ENCODE data around the gene ZNF541. TPM values are rescaled to one million over a fixed set of nuclear protein-coding genes. Genes with fewer than 3 reads are reported as not detected.

The ZNF541 gene
- total and polyA plus RNA-seq, 2 donors = 0.14 to 0.39 TPM

DNA sequence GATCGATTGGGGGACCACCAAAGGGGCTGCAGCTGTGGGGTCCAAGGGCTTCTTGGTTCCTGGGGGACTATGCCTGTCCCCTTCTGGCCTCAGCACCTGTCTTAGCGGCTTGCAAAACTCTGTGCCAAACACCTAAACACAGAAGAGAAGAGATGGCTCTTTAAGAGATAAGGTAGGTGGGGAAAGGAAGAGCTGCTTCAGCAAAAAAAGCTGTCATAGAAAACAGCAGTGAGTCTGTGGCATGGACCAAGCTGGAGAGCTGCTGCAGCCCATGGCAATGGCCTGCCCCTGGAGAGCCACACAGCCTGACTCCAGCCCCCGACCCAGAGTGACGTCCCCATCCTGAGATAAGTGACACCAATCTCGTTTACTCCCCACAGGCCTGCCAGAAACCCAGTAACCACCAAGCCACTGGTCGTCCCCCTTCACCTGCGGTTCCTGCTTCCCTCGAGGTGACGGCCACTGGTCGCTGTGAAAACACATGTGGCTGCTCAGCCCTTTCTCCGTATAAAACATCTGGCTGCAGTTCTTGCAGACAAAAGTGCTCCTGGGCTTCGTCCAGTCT lies 33.1 kb downstream of the ZNF541 start:
- Histone ChIP-seq H3K27me3 (ENCODE audit: control insufficient read depth in 2 of 2, insufficient read depth in 1 of 2, low read length in 1 of 2) (peaks cover 10 to 43% of the 10 kb centered on the region in 2 donors), H3K4me1 (ENCODE audit: control insufficient read depth in 2 of 2, insufficient read depth in 2 of 2, low read length in 2 of 2) (no peaks in the 10 kb centered on the region), H3K4me3 (ENCODE audit: low read length in 2 of 2) (no peak overlapping the region), H3K36me3 (ENCODE audit: control insufficient read depth in 2 of 2, insufficient read depth in 2 of 2, low read length in 1 of 2) (no peaks in the 10 kb centered on the region), H3K9me3 (ENCODE audit: control insufficient read depth in 2 of 2, insufficient read depth in 1 of 2, low read length in 1 of 2) (no peaks in the 10 kb centered on the region), H3K27ac (ENCODE audit: low read depth in 1 of 2, low read length in 1 of 2) (no peak overlapping the region)
- DNase-seq (ENCODE audit: low read depth in 6 of 9, low spot score in 9 of 9) = no peak
- 80% methylated on average over 12 of the region's 12 CpGs for WGBS

DNA sequence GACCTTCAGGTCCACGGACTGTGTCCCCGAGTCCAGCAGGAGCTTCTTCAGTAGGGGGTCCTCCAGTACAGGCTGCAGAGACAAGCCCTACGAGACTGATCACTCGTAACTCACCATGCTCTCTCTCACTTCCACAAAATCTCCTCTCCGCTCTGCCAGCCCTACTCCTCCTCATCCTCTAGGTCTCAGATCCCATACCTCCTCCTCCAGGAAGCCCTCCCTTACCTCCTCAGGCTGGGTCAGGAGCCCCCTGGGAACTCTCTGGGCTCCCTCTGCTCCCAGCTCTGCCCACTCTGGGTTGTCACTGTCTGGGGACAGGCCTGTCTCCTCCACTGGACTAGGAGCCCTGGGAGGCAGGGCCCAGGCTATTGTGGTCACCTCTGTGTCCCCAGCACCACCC lies 34.1 kb downstream of the ZNF541 start:
- peaks cover under 1 to 33% of the 10 kb centered on the region in 2 donors for H3K27me3 ChIP-seq (ENCODE audit: control insufficient read depth in 2 of 2, insufficient read depth in 1 of 2, low read length in 1 of 2)
- no peaks in the 10 kb centered on the region for H3K4me1 ChIP-seq (ENCODE audit: control insufficient read depth in 2 of 2, insufficient read depth in 2 of 2, low read length in 2 of 2)
- WGBS = 97% methylated on average over 5 of the region's 5 CpGs
- no peak overlapping the region for H3K4me3 ChIP-seq (ENCODE audit: low read length in 2 of 2)
- H3K9me3 ChIP-seq (ENCODE audit: control insufficient read depth in 2 of 2, insufficient read depth in 1 of 2, low read length in 1 of 2) = no peaks in the 10 kb centered on the region
- no peak for DNase-seq (ENCODE audit: low read depth in 6 of 9, low spot score in 9 of 9)
- H3K27ac ChIP-seq (ENCODE audit: low read depth in 1 of 2, low read length in 1 of 2) = no peak overlapping the region
- H3K36me3 ChIP-seq (ENCODE audit: control insufficient read depth in 2 of 2, insufficient read depth in 2 of 2, low read length in 1 of 2) = no peaks in the 10 kb centered on the region

DNA sequence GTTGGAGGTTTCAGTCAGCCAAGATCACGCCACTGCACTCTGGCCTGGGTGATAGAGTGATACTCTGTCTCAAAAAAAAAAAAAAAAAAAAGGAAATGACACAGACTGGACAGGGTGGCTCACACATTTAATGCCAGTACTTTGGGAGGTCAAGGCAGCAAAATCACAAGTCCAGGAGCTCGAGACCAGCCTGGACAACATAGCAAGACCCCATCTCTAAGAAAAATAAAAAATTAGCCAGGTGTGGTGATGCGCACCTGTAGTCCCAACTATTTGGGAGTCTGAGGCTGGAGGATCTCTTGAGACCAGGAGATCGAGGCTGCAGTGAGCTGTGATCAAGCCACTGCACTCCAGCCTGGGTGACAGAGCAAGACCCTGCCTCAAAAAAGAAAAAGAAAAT lies 35.5 kb downstream of the ZNF541 start:
- Histone ChIP-seq H3K4me1 (ENCODE audit: control insufficient read depth in 2 of 2, insufficient read depth in 2 of 2, low read length in 2 of 2) (no peaks in the 10 kb centered on the region), H3K4me3 (ENCODE audit: low read length in 2 of 2) (no peak overlapping the region), H3K9me3 (ENCODE audit: control insufficient read depth in 2 of 2, insufficient read depth in 1 of 2, low read length in 1 of 2) (no peaks in the 10 kb centered on the region), H3K27ac (ENCODE audit: low read depth in 1 of 2, low read length in 1 of 2) (no peak overlapping the region), H3K36me3 (ENCODE audit: control insufficient read depth in 2 of 2, insufficient read depth in 2 of 2, low read length in 1 of 2) (no peaks in the 10 kb centered on the region), H3K27me3 (ENCODE audit: control insufficient read depth in 2 of 2, insufficient read depth in 1 of 2, low read length in 1 of 2) (peaks cover 0 to 27% of the 10 kb centered on the region in 2 donors)
- 95% methylated on average over 4 of the region's 4 CpGs for WGBS
- no peak for DNase-seq (ENCODE audit: low read depth in 6 of 9, low spot score in 9 of 9)

DNA sequence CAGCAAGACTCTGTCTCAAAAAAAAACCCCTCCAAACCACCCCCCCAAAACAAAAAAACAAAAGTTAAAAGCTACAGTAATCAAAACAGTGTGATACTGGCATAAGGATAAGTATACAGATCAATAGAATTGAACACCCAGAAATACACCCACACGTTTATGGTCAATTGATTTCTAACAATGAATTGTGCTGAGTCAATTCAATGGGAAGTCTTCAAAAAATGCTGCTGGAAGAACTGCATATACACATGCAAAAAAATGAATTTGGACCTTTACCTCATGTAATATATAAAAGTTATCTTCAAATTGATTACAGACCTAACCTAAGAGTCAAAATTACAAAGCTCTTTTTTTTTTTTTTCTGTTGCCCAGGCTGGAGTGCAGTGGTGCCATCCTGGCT lies 38.3 kb downstream of the ZNF541 start:
- H3K36me3 ChIP-seq (ENCODE audit: control insufficient read depth in 2 of 2, insufficient read depth in 2 of 2, low read length in 1 of 2) = no peaks in the 10 kb centered on the region
- no peak for DNase-seq (ENCODE audit: low read depth in 6 of 9, low spot score in 9 of 9)
- 72% methylated on average over 1 of the region's 1 CpG for WGBS
- H3K4me3 ChIP-seq (ENCODE audit: low read length in 2 of 2) = no peak overlapping the region
- no peak overlapping the region for H3K27ac ChIP-seq (ENCODE audit: low read depth in 1 of 2, low read length in 1 of 2)
- H3K9me3 ChIP-seq (ENCODE audit: control insufficient read depth in 2 of 2, insufficient read depth in 1 of 2, low read length in 1 of 2) = no peaks in the 10 kb centered on the region
- peaks cover 0 to 3% of the 10 kb centered on the region in 2 donors for H3K4me1 ChIP-seq (ENCODE audit: control insufficient read depth in 2 of 2, insufficient read depth in 2 of 2, low read length in 2 of 2)
- peaks cover 0 to 31% of the 10 kb centered on the region in 2 donors for H3K27me3 ChIP-seq (ENCODE audit: control insufficient read depth in 2 of 2, insufficient read depth in 1 of 2, low read length in 1 of 2)

DNA sequence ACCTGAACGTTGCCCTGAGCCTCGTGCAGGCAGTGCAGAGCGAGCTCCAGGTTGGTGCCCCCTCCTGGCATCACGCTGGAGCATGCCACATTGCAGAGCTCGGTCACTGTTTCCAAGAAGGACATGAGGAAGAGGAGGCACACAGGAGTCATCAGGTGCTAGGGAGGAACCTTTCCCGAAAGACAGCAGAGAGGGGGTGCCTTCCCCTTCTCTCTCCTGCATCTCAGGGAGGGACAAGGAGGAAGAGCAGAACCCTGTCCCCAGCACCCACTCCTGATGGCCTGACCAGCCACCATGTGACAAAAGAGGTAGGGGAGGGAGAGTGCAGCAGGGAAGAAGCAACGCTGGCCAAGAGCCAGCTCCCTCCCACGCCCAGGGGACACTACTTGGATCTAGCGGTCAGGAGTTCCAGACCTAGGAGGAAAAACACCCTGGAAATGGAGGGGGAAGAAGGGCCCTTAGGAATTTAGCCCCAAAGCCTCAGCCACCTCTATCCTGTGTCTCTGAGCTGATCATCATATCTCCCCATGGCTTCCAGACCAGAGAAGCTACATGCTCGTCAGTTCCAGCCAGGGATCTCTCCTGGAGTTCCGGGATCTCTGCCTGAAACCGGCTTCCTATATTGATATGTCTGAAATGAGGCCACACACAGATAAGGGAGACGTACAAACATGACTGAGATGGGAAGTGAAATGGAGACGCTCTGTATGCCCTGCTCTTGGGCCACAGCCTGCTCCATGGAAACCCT lies 41.1 kb downstream of the ZNF541 start:
- Histone ChIP-seq H3K4me3 (ENCODE audit: low read length in 2 of 2) (no peak overlapping the region), H3K9me3 (ENCODE audit: control insufficient read depth in 2 of 2, insufficient read depth in 1 of 2, low read length in 1 of 2) (no peaks in the 10 kb centered on the region), H3K4me1 (ENCODE audit: control insufficient read depth in 2 of 2, insufficient read depth in 2 of 2, low read length in 2 of 2) (peaks cover 0 to 3% of the 10 kb centered on the region in 2 donors), H3K27me3 (ENCODE audit: control insufficient read depth in 2 of 2, insufficient read depth in 1 of 2, low read length in 1 of 2) (peaks cover 0 to 21% of the 10 kb centered on the region in 2 donors), H3K27ac (ENCODE audit: low read depth in 1 of 2, low read length in 1 of 2) (no peak overlapping the region), H3K36me3 (ENCODE audit: control insufficient read depth in 2 of 2, insufficient read depth in 2 of 2, low read length in 1 of 2) (no peaks in the 10 kb centered on the region)
- DNase-seq (ENCODE audit: low read depth in 6 of 9, low spot score in 9 of 9) = no peak
- whole genome bisulfite sequencing = 72% methylated on average over 14 of the region's 14 CpGs

DNA sequence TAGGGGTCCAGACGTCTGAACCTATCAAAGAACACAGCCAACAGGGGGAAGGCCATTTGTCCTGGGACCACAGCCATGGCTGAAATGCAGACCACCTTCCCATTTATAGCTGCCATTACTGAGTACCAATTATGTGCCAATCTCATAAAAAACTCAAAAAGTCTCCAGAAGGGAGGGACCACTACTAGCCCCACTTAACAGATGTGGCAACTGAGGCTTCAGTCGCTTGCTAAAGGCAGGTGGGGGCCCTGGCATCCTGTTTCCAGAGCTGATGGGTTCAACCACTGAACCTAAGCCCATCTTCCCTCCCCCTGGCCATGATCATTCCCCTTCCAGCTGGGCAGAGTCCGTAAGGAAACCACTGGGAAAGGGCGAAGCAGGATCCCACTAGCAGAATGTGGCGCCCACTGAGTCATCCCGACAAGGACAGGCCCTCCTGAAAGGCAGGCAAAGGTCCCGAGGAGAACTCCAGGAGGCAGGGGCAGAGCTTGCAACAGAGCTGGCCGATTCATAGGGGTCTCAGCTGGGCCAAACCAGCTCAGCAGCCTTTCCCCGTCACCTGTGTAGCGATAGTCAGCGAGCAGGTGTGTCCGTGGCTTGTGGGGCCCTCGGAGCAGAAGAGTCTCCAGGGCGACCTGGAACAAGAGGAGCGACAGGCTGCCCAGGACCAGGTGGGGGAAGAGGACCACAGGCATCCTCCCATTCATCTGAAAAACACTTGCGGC lies 43.8 kb downstream of the ZNF541 start:
- H3K27me3 ChIP-seq (ENCODE audit: control insufficient read depth in 2 of 2, insufficient read depth in 1 of 2, low read length in 1 of 2) = peaks cover 2 to 19% of the 10 kb centered on the region in 2 donors
- WGBS = 82% methylated on average over 16 of the region's 16 CpGs
- H3K9me3 ChIP-seq (ENCODE audit: control insufficient read depth in 2 of 2, insufficient read depth in 1 of 2, low read length in 1 of 2) = no peaks in the 10 kb centered on the region
- H3K36me3 ChIP-seq (ENCODE audit: control insufficient read depth in 2 of 2, insufficient read depth in 2 of 2, low read length in 1 of 2) = no peaks in the 10 kb centered on the region
- no peak overlapping the region for H3K27ac ChIP-seq (ENCODE audit: low read depth in 1 of 2, low read length in 1 of 2)
- H3K4me3 ChIP-seq (ENCODE audit: low read length in 2 of 2) = no peak overlapping the region
- peaks cover 0 to 3% of the 10 kb centered on the region in 2 donors for H3K4me1 ChIP-seq (ENCODE audit: control insufficient read depth in 2 of 2, insufficient read depth in 2 of 2, low read length in 2 of 2)
- DNase-seq (ENCODE audit: low read depth in 6 of 9, low spot score in 9 of 9) = no peak

DNA sequence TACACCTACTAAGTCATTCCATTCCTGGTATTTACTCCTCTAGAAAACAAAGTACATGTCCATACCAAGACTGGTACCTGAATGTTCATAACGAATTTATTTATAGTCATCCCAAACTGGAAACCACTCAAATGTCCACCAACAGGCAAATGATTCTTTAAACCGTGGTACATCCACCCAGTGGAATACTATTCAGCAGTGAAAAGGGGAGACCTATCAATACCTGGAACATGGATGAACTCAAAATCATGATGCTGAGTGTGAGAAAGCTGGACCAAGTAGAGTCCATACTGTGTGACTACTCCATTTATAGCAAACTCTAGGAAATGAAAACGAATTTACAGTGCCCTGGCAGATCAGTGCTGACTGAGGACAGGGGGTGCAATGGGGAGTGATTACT lies 46.1 kb downstream of the ZNF541 start:
- WGBS = 87% methylated on average over 3 of the region's 3 CpGs
- no peak for DNase-seq (ENCODE audit: low read depth in 6 of 9, low spot score in 9 of 9)
- peaks cover 3 to 16% of the 10 kb centered on the region in 2 donors for H3K4me1 ChIP-seq (ENCODE audit: control insufficient read depth in 2 of 2, insufficient read depth in 2 of 2, low read length in 2 of 2)
- H3K27ac ChIP-seq (ENCODE audit: low read depth in 1 of 2, low read length in 1 of 2) = no peak overlapping the region
- H3K9me3 ChIP-seq (ENCODE audit: control insufficient read depth in 2 of 2, insufficient read depth in 1 of 2, low read length in 1 of 2) = peaks cover 0 to 6% of the 10 kb centered on the region in 2 donors
- H3K36me3 ChIP-seq (ENCODE audit: control insufficient read depth in 2 of 2, insufficient read depth in 2 of 2, low read length in 1 of 2) = no peaks in the 10 kb centered on the region
- H3K4me3 ChIP-seq (ENCODE audit: low read length in 2 of 2) = no peak overlapping the region
- H3K27me3 ChIP-seq (ENCODE audit: control insufficient read depth in 2 of 2, insufficient read depth in 1 of 2, low read length in 1 of 2) = peaks cover 2 to 21% of the 10 kb centered on the region in 2 donors

DNA sequence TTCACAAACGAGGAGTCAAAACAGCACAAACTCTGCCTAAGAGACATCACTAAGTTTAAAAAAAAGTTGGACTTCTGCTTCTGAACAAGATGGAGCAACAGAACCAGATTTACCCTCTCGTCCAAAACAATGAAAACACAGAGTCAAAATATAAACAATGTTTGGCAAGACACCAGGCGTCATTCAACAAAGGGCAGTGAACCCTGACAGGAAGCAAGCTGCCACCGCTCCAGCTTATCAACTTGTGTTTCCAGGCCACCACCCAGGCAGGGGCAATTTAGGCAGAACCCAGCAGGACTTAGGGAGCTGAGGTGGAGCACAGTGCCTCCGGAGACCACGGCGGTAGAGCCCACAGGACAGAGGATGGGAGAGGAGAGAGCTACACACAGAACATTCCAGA lies 49.5 kb downstream of the ZNF541 start:
- no peak overlapping the region for H3K4me3 ChIP-seq (ENCODE audit: low read length in 2 of 2)
- peaks cover 12 to 43% of the 10 kb centered on the region in 2 donors for H3K4me1 ChIP-seq (ENCODE audit: control insufficient read depth in 2 of 2, insufficient read depth in 2 of 2, low read length in 2 of 2)
- H3K36me3 ChIP-seq (ENCODE audit: control insufficient read depth in 2 of 2, insufficient read depth in 2 of 2, low read length in 1 of 2) = no peaks in the 10 kb centered on the region
- peaks cover 2 to 26% of the 10 kb centered on the region in 2 donors for H3K27me3 ChIP-seq (ENCODE audit: control insufficient read depth in 2 of 2, insufficient read depth in 1 of 2, low read length in 1 of 2)
- no peak for DNase-seq (ENCODE audit: low read depth in 6 of 9, low spot score in 9 of 9)
- no peak overlapping the region for H3K27ac ChIP-seq (ENCODE audit: low read depth in 1 of 2, low read length in 1 of 2)
- H3K9me3 ChIP-seq (ENCODE audit: control insufficient read depth in 2 of 2, insufficient read depth in 1 of 2, low read length in 1 of 2) = peaks cover 0 to 6% of the 10 kb centered on the region in 2 donors
- WGBS = 60% methylated on average over 7 of the region's 7 CpGs

Data from thymus (tissue), 11 donors.